H9 (cell line): Measurements from ENCODE around the gene ADAM23. TPM values are rescaled to one million over a fixed set of nuclear protein-coding genes. Genes with fewer than 3 reads are reported as not detected.

Experiments used
- DNase-seq: peaks from one replicate; pipeline ENCODE4 v3.0.0-alpha.2; 2017
- H2AFZ ChIP-seq: one replicate; pipeline ENCODE4 v1.6.1; 2013; ENCODE audit warnings: mild to moderate bottlenecking, low read length, control low read depth, moderate library complexity
- H2AK5ac ChIP-seq: 2 replicates; pipeline ENCODE4 v1.6.1; 2013; ENCODE audit warnings: low read length, control low read depth, mixed read lengths; ENCODE audit not compliant: insufficient read length
- H2BK120ac ChIP-seq: one replicate; pipeline ENCODE4 v1.6.1; 2013; ENCODE audit warnings: low read depth, mild to moderate bottlenecking, low read length, control low read depth, inconsistent platforms; ENCODE audit not compliant: poor library complexity, severe bottlenecking
- H2BK12ac ChIP-seq: 2 replicates; pipeline ENCODE4 v1.6.1; 2013; ENCODE audit warnings: low read length, control low read depth, mixed read lengths, low read depth; ENCODE audit not compliant: insufficient read length
- H2BK15ac ChIP-seq: 2 replicates; pipeline ENCODE4 v1.6.1; 2013; ENCODE audit warnings: low read depth, low read length, control low read depth
- H2BK20ac ChIP-seq: one replicate; pipeline ENCODE4 v1.6.1; 2013; ENCODE audit warnings: low read depth, mild to moderate bottlenecking, low read length, control low read depth, inconsistent platforms; ENCODE audit not compliant: poor library complexity, severe bottlenecking
- H2BK5ac ChIP-seq: 2 replicates; pipeline ENCODE4 v1.6.1; 2013; ENCODE audit warnings: low read length, control low read depth, mixed read lengths; ENCODE audit not compliant: insufficient read length
- H3K14ac ChIP-seq: 2 replicates; pipeline ENCODE4 v1.6.1; 2013; ENCODE audit warnings: low read length, control low read depth; ENCODE audit not compliant: insufficient read depth
- H3K18ac ChIP-seq: 2 replicates; pipeline ENCODE4 v1.6.1; 2013; ENCODE audit warnings: low read depth, mild to moderate bottlenecking, mixed read lengths, low read length, control low read depth; ENCODE audit not compliant: insufficient read length
- H3K23ac ChIP-seq: 2 replicates; pipeline ENCODE4 v1.6.1; 2013; ENCODE audit warnings: low read length, control low read depth, mixed read lengths, low read depth; ENCODE audit not compliant: insufficient read length
- H3K23me2 ChIP-seq: 2 replicates; pipeline ENCODE4 v1.6.1; 2013; ENCODE audit warnings: low read depth, mild to moderate bottlenecking, mixed read lengths, low read length, control low read depth; ENCODE audit not compliant: insufficient read length, poor library complexity, severe bottlenecking
- H3K27ac ChIP-seq: 2 replicates; pipeline ENCODE4 v1.5.1; 2013; ENCODE audit warnings: low read length, control low read depth, mixed read lengths, low read depth; ENCODE audit not compliant: insufficient read length
- H3K27me3 ChIP-seq: 2 replicates; pipeline ENCODE4 v1.6.1; 2013; ENCODE audit warnings: low read length, control low read depth, inconsistent platforms; ENCODE audit not compliant: insufficient read depth
- H3K4ac ChIP-seq: 2 replicates; pipeline ENCODE4 v1.6.1; 2013; ENCODE audit warnings: low read depth, mild to moderate bottlenecking, control low read depth, inconsistent platforms, low read length, moderate library complexity
- H3K4me1 ChIP-seq: 2 replicates; pipeline ENCODE4 v1.6.1; 2013; ENCODE audit warnings: low read length, control low read depth, inconsistent platforms; ENCODE audit not compliant: insufficient read depth
- H3K4me2 ChIP-seq: 2 replicates; pipeline ENCODE4 v1.6.1; 2013; ENCODE audit warnings: low read length, control low read depth, mixed read lengths; ENCODE audit not compliant: insufficient read length, insufficient read depth
- H3K56ac ChIP-seq: 2 replicates; pipeline ENCODE4 v1.6.1; 2013; ENCODE audit warnings: low read depth, mild to moderate bottlenecking, mixed read lengths, low read length, control low read depth; ENCODE audit not compliant: insufficient read length
- H3K79me1 ChIP-seq: 2 replicates; pipeline ENCODE4 v1.6.1; 2013; ENCODE audit warnings: low read depth, mild to moderate bottlenecking, moderate library complexity, low read length, control low read depth, inconsistent platforms; ENCODE audit not compliant: insufficient read depth, poor library complexity, severe bottlenecking
- H3K79me2 ChIP-seq: 2 replicates; pipeline ENCODE4 v1.6.1; 2013; ENCODE audit warnings: low read length, control low read depth, inconsistent platforms; ENCODE audit not compliant: insufficient read depth
- H3K9ac ChIP-seq: 2 replicates; pipeline ENCODE4 v1.6.1; 2013; ENCODE audit warnings: low read length, control low read depth, mixed read lengths; ENCODE audit not compliant: insufficient read length; ENCODE audit errors: extremely low read depth
- H3K9me3 ChIP-seq: one replicate; pipeline ENCODE4 v1.6.1; 2013; ENCODE audit warnings: low read depth, low read length, inconsistent platforms; ENCODE audit not compliant: control insufficient read depth
- H3T11ph ChIP-seq: one replicate; pipeline ENCODE4 v1.6.1; 2013; ENCODE audit warnings: mild to moderate bottlenecking, low read length, control low read depth, inconsistent platforms
- H4K20me1 ChIP-seq: one replicate; pipeline ENCODE4 v1.6.1; 2013; ENCODE audit not compliant: control insufficient read depth, insufficient read length, insufficient read depth
- H4K5ac ChIP-seq: 2 replicates; pipeline ENCODE4 v1.6.1; 2013; ENCODE audit warnings: low read depth, mild to moderate bottlenecking, mixed read lengths, low read length, control low read depth; ENCODE audit not compliant: insufficient read length
- H4K8ac ChIP-seq: replicated peaks from 2 replicates; pipeline ENCODE4 v1.6.1; 2013; ENCODE audit warnings: low read length, control low read depth, mixed read lengths, low read depth; ENCODE audit not compliant: insufficient read length
- H4K91ac ChIP-seq: 2 replicates; pipeline ENCODE4 v1.6.1; 2013; ENCODE audit warnings: low read depth, mild to moderate bottlenecking, moderate library complexity, mixed read lengths, low read length, control low read depth; ENCODE audit not compliant: insufficient read length
- H3K27ac Mint-ChIP-seq, 3 experiments: 2 replicates in 2 of 3; 3 replicates in 1 of 3; pipeline ENCODE4 v1.8.0; 2020 to 2021; ENCODE audit warnings: mixed read lengths in 3 of 3, mild to moderate bottlenecking in 1 of 3, moderate library complexity in 1 of 3
- H3K27me3 Mint-ChIP-seq: 2 replicates; pipeline ENCODE4 v1.8.0; 2021; ENCODE audit warnings: low read depth, mild to moderate bottlenecking, moderate library complexity, mixed read lengths
- H3K36me3 Mint-ChIP-seq, 3 experiments: 2 replicates in 2 of 3; 3 replicates in 1 of 3; pipeline ENCODE4 v1.8.0; 2020 to 2021; ENCODE audit warnings: low read depth in 3 of 3, mixed read lengths in 3 of 3; ENCODE audit not compliant: insufficient read depth in 1 of 3
- H3K4me1 Mint-ChIP-seq, 2 experiments: 2 replicates each; pipeline ENCODE4 v1.8.0; 2020; ENCODE audit warnings: mixed read lengths in 2 of 2
- H3K4me3 Mint-ChIP-seq, 2 experiments: 2 replicates in 1 of 2; 3 replicates in 1 of 2; pipeline ENCODE4 v1.8.0; 2020 to 2021; ENCODE audit warnings: mild to moderate bottlenecking in 2 of 2, mixed read lengths in 2 of 2, moderate library complexity in 1 of 2
- H3K9me3 Mint-ChIP-seq, 2 experiments: 2 replicates in 1 of 2; 3 replicates in 1 of 2; pipeline ENCODE4 v1.8.0; 2020; ENCODE audit warnings: mild to moderate bottlenecking in 2 of 2, mixed read lengths in 2 of 2, moderate library complexity in 1 of 2
- CTCF ChIP-seq: fragments of 200-600 bp; sonication (generic); conservative IDR thresholded peaks from 3 replicates; pipeline ENCODE4 v1.8.0; 2021; ENCODE audit warnings: antibody characterized with exemption, mild to moderate bottlenecking
- WGBS: extraction: QIAGEN DNeasy Blood & Tissue Kit; methylation state at CpG from one replicate; pipeline ENCODE4 v1.1.7; 2013; ENCODE audit warnings: missing lambda C conversion rate, low lambda C conversion rate, mixed read lengths; ENCODE audit not compliant: insufficient read length; ENCODE audit errors: extremely low coverage; 5-methylcytosine and 5-hydroxymethylcytosine counted together
- total RNA-seq: library from RNA; stranded (reverse); gene quantifications from 2 replicates; pipeline ENCODE4 v1.2.1, GENCODE V29; 2021

ADAM23 gene
- total RNA-seq, 1 experiment from 2014 or later: 21.4 TPM

GRCh38 chr2:206557321-206557720 lies 114.0 kb downstream of the ADAM23 start:
- Histone ChIP-seq H3K4me1 (no peaks in the 10 kb centered on the region), H4K20me1 (no peaks in the 10 kb centered on the region), H3K27me3 (peaks cover 2% of the 10 kb centered on the region; the same call in 1 of the 2 replicates), H2BK12ac (no peak overlapping the region), H2AFZ (no peak overlapping the region), H3K27ac (no peak overlapping the region), H3K9ac (no peak overlapping the region), H2BK20ac (no peak overlapping the region), H3K4me2 (no peak overlapping the region), H2BK15ac (no peak overlapping the region), H3K14ac (no peak overlapping the region), H3K79me2 (no peaks in the 10 kb centered on the region), H3K56ac (no peak overlapping the region), H3K79me1 (no peaks in the 10 kb centered on the region), H2AK5ac (no peak overlapping the region), H3K23me2 (no peaks in the 10 kb centered on the region), H4K91ac (no peak overlapping the region), H3K4ac (no peak overlapping the region), H3K23ac (no peak overlapping the region), H3K18ac (no peak overlapping the region), H4K8ac (no peak overlapping the region), H3K9me3 (no peaks in the 10 kb centered on the region), H2BK5ac (no peak overlapping the region), H4K5ac (no peak overlapping the region), H3T11ph (no peak overlapping the region), H2BK120ac (no peak overlapping the region)
- peaks cover 0 to 3% (median 1%) of the 10 kb centered on the region in 3 experiments; a peak in 1 of 7 replicates for H3K36me3 Mint-ChIP-seq
- H3K4me3 Mint-ChIP-seq: no peak overlapping the region
- no peaks in the 10 kb centered on the region for H3K9me3 Mint-ChIP-seq
- DNase-seq: no peak
- no peak overlapping the region for H3K27ac Mint-ChIP-seq
- no peak for TF ChIP-seq CTCF
- no CpG with 5 or more reads among the region's 4 CpGs for WGBS
- H3K27me3 Mint-ChIP-seq: no peaks in the 10 kb centered on the region
- no peaks in the 10 kb centered on the region for H3K4me1 Mint-ChIP-seq
